Caco-2 (cell line): ENCODE results near the gene ARHGEF7. TPM values are rescaled to one million over a fixed set of nuclear protein-coding genes. Genes with fewer than 3 reads are reported as not detected.

Source experiments
- BruUV-seq: library from RNA; stranded (reverse); fragments of 400-500 nt; replicated peaks from 2 replicates; lab custom pipeline; 2021; lab: Mats Ljungman, UMichigan
- CTCF ChIA-PET: fragments of 300-600 bp; sonication (Branson Sonifier 250); formaldehyde crosslinking; loops from one replicate; lab custom pipeline; 2022; ENCODE audit warnings: antibody characterized with exemption; lab: Charles Lee
- POLR2A ChIA-PET: fragments of 300-600 bp; sonication (Branson Sonifier 250); formaldehyde crosslinking; loops from one replicate; lab custom pipeline; 2022; ENCODE audit warnings: antibody characterized with exemption; lab: Charles Lee
- DNase-seq, 2 experiments: peaks; one replicate each; pipeline versions ENCODE4 v3.0.0 to v3.0.0-alpha.2; 2020 to 2022
- H3K27me3 ChIP-seq: replicated peaks from 2 replicates; pipeline ENCODE4 v1.6.0; 2011; ENCODE audit warnings: low read length; ENCODE audit not compliant: control insufficient read depth, insufficient read depth
- H3K36me3 ChIP-seq: 2 replicates; pipeline ENCODE4 v1.5.1; 2011; ENCODE audit warnings: low read length; ENCODE audit not compliant: control insufficient read depth, insufficient read depth
- H3K4me1 ChIP-seq: fragments of 250-450 bp; sonication (Bioruptor Pico); 2 replicates; pipeline ENCODE4 v1.5.1; 2020; ENCODE audit warnings: mild to moderate bottlenecking
- H3K4me3 ChIP-seq: 2 replicates; pipeline ENCODE4 v1.5.1; 2011; ENCODE audit warnings: low read depth, mild to moderate bottlenecking, control low read depth, low read length
- H3K9me3 ChIP-seq: fragments of 250-450 bp; sonication (Bioruptor Pico); 2 replicates; pipeline ENCODE4 v1.5.1; 2020; ENCODE audit warnings: mild to moderate bottlenecking, moderate library complexity
- H3K27ac Mint-ChIP-seq: one replicate; pipeline ENCODE4 v1.8.0; 2022; ENCODE audit warnings: mixed read lengths; ENCODE audit not compliant: unreplicated experiment
- H3K27me3 Mint-ChIP-seq: one replicate; pipeline ENCODE4 v1.8.0; 2022; ENCODE audit warnings: mixed read lengths; ENCODE audit not compliant: insufficient read depth, unreplicated experiment
- H3K36me3 Mint-ChIP-seq: one replicate; pipeline ENCODE4 v1.8.0; 2022; ENCODE audit warnings: mild to moderate bottlenecking, mixed read lengths; ENCODE audit not compliant: insufficient read depth, unreplicated experiment
- H3K4me1 Mint-ChIP-seq: one replicate; pipeline ENCODE4 v1.8.0; 2022; ENCODE audit warnings: low read depth, mixed read lengths; ENCODE audit not compliant: unreplicated experiment
- H3K4me3 Mint-ChIP-seq: one replicate; pipeline ENCODE4 v1.8.0; 2022; ENCODE audit warnings: mild to moderate bottlenecking, moderate library complexity, mixed read lengths; ENCODE audit not compliant: unreplicated experiment
- H3K9me3 Mint-ChIP-seq: one replicate; pipeline ENCODE4 v1.8.0; 2022; ENCODE audit warnings: mixed read lengths; ENCODE audit not compliant: unreplicated experiment
- intact Hi-C: fragments of 100-400 bp; cut with micrococcal nuclease; formaldehyde crosslinking; loops from one replicate; pipeline ENCODE4 v1.10.0; 2022; ENCODE audit not compliant: unreplicated experiment
- total RNA-seq: library from RNA; stranded (reverse); gene quantifications from 2 replicates; pipeline ENCODE4 v1.2.3, GENCODE V29; 2022
- TF ChIP-seq, protein P1 (sequence below), 2 experiments: fragments of 200-600 bp in 1 of 2; IDR thresholded peaks; 1 replicate in 1 of 2; 2 replicates in 1 of 2; pipeline versions ENCODE4 v1.5.1 to v1.8.0; 2011 to 2022; ENCODE audit warnings: antibody characterized with exemption in 1 of 2, control low read depth in 1 of 2, inconsistent platforms in 1 of 2, low read depth in 1 of 2, low read length in 1 of 2, mild to moderate bottlenecking in 1 of 2, moderate library complexity in 1 of 2; ENCODE audit not compliant: insufficient read depth in 1 of 2, severe bottlenecking in 1 of 2, unreplicated experiment in 1 of 2

The ARHGEF7 gene
- total RNA-seq, 1 experiment from 2014 or later: 60.5 TPM

- peaks cover 7% of the 10 kb centered on the region; the same call in 1 of the 2 replicates for H3K4me1 ChIP-seq
- Mint-ChIP-seq H3K9me3 (no peaks in the 10 kb centered on the region), H3K27me3 (no peaks in the 10 kb centered on the region), H3K4me1 (peaks cover 11% of the 10 kb centered on the region), H3K4me3 (no peak overlapping the region), H3K27ac (no peak overlapping the region), H3K36me3 (peaks cover 37% of the 10 kb centered on the region)
- H3K27me3 ChIP-seq: no peaks in the 10 kb centered on the region
- CTCF ChIA-PET: no interaction called here
- TF ChIP-seq, protein P1, sequence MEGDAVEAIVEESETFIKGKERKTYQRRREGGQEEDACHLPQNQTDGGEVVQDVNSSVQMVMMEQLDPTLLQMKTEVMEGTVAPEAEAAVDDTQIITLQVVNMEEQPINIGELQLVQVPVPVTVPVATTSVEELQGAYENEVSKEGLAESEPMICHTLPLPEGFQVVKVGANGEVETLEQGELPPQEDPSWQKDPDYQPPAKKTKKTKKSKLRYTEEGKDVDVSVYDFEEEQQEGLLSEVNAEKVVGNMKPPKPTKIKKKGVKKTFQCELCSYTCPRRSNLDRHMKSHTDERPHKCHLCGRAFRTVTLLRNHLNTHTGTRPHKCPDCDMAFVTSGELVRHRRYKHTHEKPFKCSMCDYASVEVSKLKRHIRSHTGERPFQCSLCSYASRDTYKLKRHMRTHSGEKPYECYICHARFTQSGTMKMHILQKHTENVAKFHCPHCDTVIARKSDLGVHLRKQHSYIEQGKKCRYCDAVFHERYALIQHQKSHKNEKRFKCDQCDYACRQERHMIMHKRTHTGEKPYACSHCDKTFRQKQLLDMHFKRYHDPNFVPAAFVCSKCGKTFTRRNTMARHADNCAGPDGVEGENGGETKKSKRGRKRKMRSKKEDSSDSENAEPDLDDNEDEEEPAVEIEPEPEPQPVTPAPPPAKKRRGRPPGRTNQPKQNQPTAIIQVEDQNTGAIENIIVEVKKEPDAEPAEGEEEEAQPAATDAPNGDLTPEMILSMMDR (IDR thresholded peaks at IDR 0.05; ENCODE audit: insufficient read depth in 1 of 2, low read depth in 1 of 2, low read length in 1 of 2, severe bottlenecking in 1 of 2, unreplicated experiment in 1 of 2): no peak
- H3K36me3 ChIP-seq: no peaks in the 10 kb centered on the region
- intact Hi-C loops: no loop called here
- no peak for DNase-seq
- H3K9me3 ChIP-seq: no peaks in the 10 kb centered on the region
- POLR2A ChIA-PET: no interaction called here
- H3K4me3 ChIP-seq: no peak overlapping the region
- BruUV-seq: no TSS peak
Measured at GRCh38 chr13:111156421-111156820, 41.3 kb downstream of the ARHGEF7 start.

- BruUV-seq: no TSS peak
- Mint-ChIP-seq H3K27me3 (no peaks in the 10 kb centered on the region), H3K4me1 (peaks cover 5% of the 10 kb centered on the region), H3K36me3 (peaks cover 38% of the 10 kb centered on the region), H3K4me3 (no peak overlapping the region), H3K27ac (no peak overlapping the region), H3K9me3 (no peaks in the 10 kb centered on the region)
- Histone ChIP-seq H3K4me1 (no peaks in the 10 kb centered on the region), H3K9me3 (no peaks in the 10 kb centered on the region), H3K27me3 (no peaks in the 10 kb centered on the region), H3K4me3 (no peak overlapping the region), H3K36me3 (no peaks in the 10 kb centered on the region)
- ChIA-PET POLR2A (no interaction called here), CTCF (interaction anchor here (0.7 kb wide), 1 partner anchor 91 kb away, joined by 3 read pairs; no protein-coding TSS in a partner anchor)
- no peak for DNase-seq
- intact Hi-C loops: no loop called here
- TF ChIP-seq, protein P1 (IDR thresholded peaks at IDR 0.05; ENCODE audit: insufficient read depth in 1 of 2, low read depth in 1 of 2, low read length in 1 of 2, severe bottlenecking in 1 of 2, unreplicated experiment in 1 of 2): no peak
Measured at GRCh38 chr13:111158136-111158805, 43.2 kb downstream of the ARHGEF7 start.

GRCh38 chr13:111159362-111160320 is 44.5 kb downstream of the ARHGEF7 start:
- H3K27ac Mint-ChIP-seq: no peak overlapping the region
- no peak overlapping the region for H3K4me3 Mint-ChIP-seq
- no peaks in the 10 kb centered on the region for H3K4me1 ChIP-seq
- DNase-seq: no peak
- H3K9me3 ChIP-seq: no peaks in the 10 kb centered on the region
- no peaks in the 10 kb centered on the region for H3K27me3 Mint-ChIP-seq
- BruUV-seq: no TSS peak
- no peaks in the 10 kb centered on the region for H3K36me3 ChIP-seq
- POLR2A ChIA-PET: no interaction called here
- H3K4me1 Mint-ChIP-seq: peaks cover 5% of the 10 kb centered on the region
- no peak overlapping the region for H3K4me3 ChIP-seq
- intact Hi-C loops: no loop called here
- TF ChIP-seq, protein P1 (IDR thresholded peaks at IDR 0.05; ENCODE audit: insufficient read depth in 1 of 2, low read depth in 1 of 2, low read length in 1 of 2, severe bottlenecking in 1 of 2, unreplicated experiment in 1 of 2): no peak
- H3K36me3 Mint-ChIP-seq: peaks cover 31% of the 10 kb centered on the region
- CTCF ChIA-PET: no interaction called here
- H3K9me3 Mint-ChIP-seq: no peaks in the 10 kb centered on the region
- H3K27me3 ChIP-seq: no peaks in the 10 kb centered on the region
